WTC11 (cell line): ENCODE results near the gene YES1. TPM values are rescaled to one million over a fixed set of nuclear protein-coding genes. Genes with fewer than 3 reads are reported as not detected.

Experiments
- ATAC-seq: fragments of 200-7000 bp; cut with Tn5 transposase; 2 replicates; pipeline ENCODE4 v1.10.0; 2021; ENCODE audit warnings: mild to moderate bottlenecking, moderate library complexity
- CTCF ChIA-PET: fragments of 300-600 bp; sonication (Branson Sonifier 250); formaldehyde crosslinking; loops from one replicate; lab custom pipeline; 2021; ENCODE audit warnings: antibody characterized with exemption; lab: Charles Lee
- POLR2A ChIA-PET: fragments of 350-600 bp; sonication (Branson Sonifier 250); formaldehyde crosslinking; loops from one replicate; lab custom pipeline; 2021; ENCODE audit warnings: antibody characterized with exemption; lab: Charles Lee
- DNase-seq: peaks from one replicate; pipeline ENCODE4 v3.0.0; 2021; ENCODE audit warnings: low spot score
- H3K27ac Mint-ChIP-seq: 2 replicates; pipeline ENCODE4 v1.8.0; 2021; ENCODE audit warnings: mixed read lengths
- H3K27me3 Mint-ChIP-seq: 2 replicates; pipeline ENCODE4 v1.8.0; 2021; ENCODE audit warnings: low read depth, mild to moderate bottlenecking, moderate library complexity, mixed read lengths
- H3K36me3 Mint-ChIP-seq: 2 replicates; pipeline ENCODE4 v1.8.0; 2021; ENCODE audit warnings: mixed read lengths
- H3K4me1 Mint-ChIP-seq: 2 replicates; pipeline ENCODE4 v1.8.0; 2022; ENCODE audit warnings: mixed read lengths
- H3K4me3 Mint-ChIP-seq: 2 replicates; pipeline ENCODE4 v1.8.0; 2021; ENCODE audit warnings: mild to moderate bottlenecking, moderate library complexity, mixed read lengths
- H3K9me3 Mint-ChIP-seq: 2 replicates; pipeline ENCODE4 v1.8.0; 2021; ENCODE audit warnings: mixed read lengths
- ATF1 ChIP-seq: sonication (generic); formaldehyde crosslinking; IDR thresholded peaks from 2 replicates; pipeline ENCODE4 v1.8.1; 2023; ENCODE audit warnings: mild to moderate bottlenecking, moderate library complexity, missing genetic modification reagents
- ATF2 ChIP-seq: sonication (generic); formaldehyde crosslinking; IDR thresholded peaks from 2 replicates; pipeline ENCODE4 v1.8.1; 2022; ENCODE audit warnings: low read depth, missing genetic modification reagents, borderline replicate concordance
- ATF6 ChIP-seq: sonication (generic); formaldehyde crosslinking; IDR thresholded peaks from 2 replicates; pipeline ENCODE4 v1.8.1; 2023; ENCODE audit warnings: mild to moderate bottlenecking, missing genetic modification reagents
- CDX4 ChIP-seq: fragments of 250-450 bp; sonication (Bioruptor Pico); IDR thresholded peaks from 2 replicates; pipeline ENCODE4 v1.9.0; 2021; ENCODE audit warnings: moderate library complexity, mild to moderate bottlenecking, inconsistent platforms, borderline replicate concordance
- E2F1 ChIP-seq: sonication (generic); formaldehyde crosslinking; IDR thresholded peaks from 2 replicates; pipeline ENCODE4 v1.8.0; 2022; ENCODE audit warnings: mild to moderate bottlenecking, missing genetic modification reagents
- ELF4 ChIP-seq: sonication (generic); formaldehyde crosslinking; IDR thresholded peaks from 2 replicates; pipeline ENCODE4 v1.8.1; 2022; ENCODE audit warnings: low read depth, mild to moderate bottlenecking, moderate library complexity, missing genetic modification reagents
- EMX1 ChIP-seq: fragments of 250-450 bp; sonication (Bioruptor Pico); IDR thresholded peaks from 2 replicates; pipeline ENCODE4 v1.8.0; 2021; ENCODE audit warnings: mild to moderate bottlenecking
- ERG ChIP-seq: fragments of 250-450 bp; sonication (Bioruptor Pico); IDR thresholded peaks from 2 replicates; pipeline ENCODE4 v1.8.0; 2021; ENCODE audit warnings: mild to moderate bottlenecking
- FOXP1 ChIP-seq: sonication (generic); formaldehyde crosslinking; IDR thresholded peaks from 2 replicates; pipeline ENCODE4 v1.8.0; 2022; ENCODE audit warnings: missing genetic modification reagents, mild to moderate bottlenecking, moderate library complexity, borderline replicate concordance
- NR2C2 ChIP-seq: sonication (generic); formaldehyde crosslinking; IDR thresholded peaks from 2 replicates; pipeline ENCODE4 v1.8.0; 2022; ENCODE audit warnings: mild to moderate bottlenecking, missing genetic modification reagents
- PRDM15 ChIP-seq: sonication (generic); formaldehyde crosslinking; IDR thresholded peaks from 2 replicates; pipeline ENCODE4 v1.8.0; 2022; ENCODE audit warnings: missing genetic modification reagents
- PREB ChIP-seq: sonication (generic); formaldehyde crosslinking; IDR thresholded peaks from 2 replicates; pipeline ENCODE4 v1.8.1; 2022; ENCODE audit warnings: mild to moderate bottlenecking, missing genetic modification reagents, moderate library complexity, borderline replicate concordance
- STAT6 ChIP-seq: sonication (generic); formaldehyde crosslinking; conservative IDR thresholded peaks from 2 replicates; pipeline ENCODE4 v1.8.1; 2023; ENCODE audit warnings: mild to moderate bottlenecking, low read depth, missing genetic modification reagents, moderate library complexity
- TEAD4 ChIP-seq: sonication (generic); formaldehyde crosslinking; IDR thresholded peaks from 2 replicates; pipeline ENCODE4 v1.8.0; 2022; ENCODE audit warnings: mild to moderate bottlenecking, missing genetic modification reagents
- USF1 ChIP-seq: sonication (generic); formaldehyde crosslinking; IDR thresholded peaks from 2 replicates; pipeline ENCODE4 v1.8.0; 2022; ENCODE audit warnings: mild to moderate bottlenecking, missing genetic modification reagents
- ZNF263 ChIP-seq: sonication (generic); formaldehyde crosslinking; IDR thresholded peaks from 2 replicates; pipeline ENCODE4 v1.8.1; 2022; ENCODE audit warnings: low read depth, mild to moderate bottlenecking, moderate library complexity, missing genetic modification reagents
- ZNF512 ChIP-seq: sonication (generic); formaldehyde crosslinking; IDR thresholded peaks from 2 replicates; pipeline ENCODE4 v1.8.1; 2022; ENCODE audit warnings: missing genetic modification reagents, borderline replicate concordance
- total RNA-seq: library from RNA; stranded (reverse); gene quantifications from 3 replicates; pipeline ENCODE4 v1.2.3, GENCODE V29; 2021

The YES1 gene
- total RNA-seq, 1 experiment from 2014 or later = 113 TPM

GRCh38 chr18:708096-708495, 103.9 kb downstream of the YES1 start:
- DNase-seq (no peak), ATAC-seq (no peak)
- ChIA-PET POLR2A (no interaction called here), CTCF (interaction anchor here (1.6 kb wide), 2 partner anchors 21 to 124 kb away, joined by 4 to 8 read pairs; no protein-coding TSS in a partner anchor)
- Mint-ChIP-seq H3K4me1 (peaks cover 8% of the 10 kb centered on the region), H3K9me3 (no peaks in the 10 kb centered on the region), H3K27ac (no peak overlapping the region), H3K27me3 (no peaks in the 10 kb centered on the region; the same call in 1 of the 2 replicates), H3K4me3 (no peak overlapping the region), H3K36me3 (peaks cover 28% of the 10 kb centered on the region)
- no peak for TF ChIP-seq FOXP1
- TF ChIP-seq E2F1 (CRISPR knock-in tag) = no peak
- TF ChIP-seq ZNF263 (CRISPR knock-in tag) = no peak
- TF ChIP-seq PREB (CRISPR knock-in tag) = no peak
- TF ChIP-seq STAT6 = no peak
- TF ChIP-seq ELF4 = no peak
- no peak for TF ChIP-seq TEAD4 (CRISPR knock-in tag)
- no peak for TF ChIP-seq CDX4 (CRISPR knock-in tag)
- no peak for TF ChIP-seq ATF6
- no peak for TF ChIP-seq USF1 (CRISPR knock-in tag)

- H3K4me1 Mint-ChIP-seq = peaks cover 6% of the 10 kb centered on the region
- no peak for DNase-seq
- ATAC-seq = no peak
- H3K4me3 Mint-ChIP-seq = no peak overlapping the region
- H3K27ac Mint-ChIP-seq = no peak overlapping the region
- H3K9me3 Mint-ChIP-seq = no peaks in the 10 kb centered on the region
- ChIA-PET CTCF (interaction anchor here (1.1 kb wide), 1 partner anchor 133 kb away, joined by 5 read pairs; no protein-coding TSS in a partner anchor), POLR2A (interaction anchor here (0.9 kb wide), 1 partner anchor 17 kb away, joined by 3 read pairs; no protein-coding TSS in a partner anchor)
- H3K36me3 Mint-ChIP-seq = peaks cover 31% of the 10 kb centered on the region
- no peaks in the 10 kb centered on the region for H3K27me3 Mint-ChIP-seq
- TF ChIP-seq NR2C2 (CRISPR knock-in tag) = no peak
- TF ChIP-seq ERG = no peak
- TF ChIP-seq ATF2 (CRISPR knock-in tag) = no peak
- no peak for TF ChIP-seq FOXP1
- TF ChIP-seq EMX1 (CRISPR knock-in tag) = no peak
- no peak for TF ChIP-seq ATF1
- no peak for TF ChIP-seq ZNF512 (CRISPR knock-in tag)
- no peak for TF ChIP-seq PRDM15 (CRISPR knock-in tag)
Observed at GRCh38 chr18:706405-706804, 105.6 kb downstream of the YES1 start.
